ENCODE data around the gene PLCB1.

- TF ChIP-seq CTCF (IDR thresholded peaks at IDR 0.05) (no peak), POLR2AphosphoS5 (IDR thresholded peaks at IDR 0.05) (no peak)
Observed at GRCh38 chr20:8834851-8835250, 702.8 kb downstream of the PLCB1 start.

Measured in breast epithelium (tissue), 3 donors.